Lung (tissue), 12 donors: ENCODE measurements around the gene SYT13. TPM values are rescaled to one million over a fixed set of nuclear protein-coding genes. Genes with fewer than 3 reads are reported as not detected.

Experiments
- ATAC-seq: fragments of 200-7000 bp; cut with Tn5 transposase; one replicate; pipeline ENCODE4 v1.9.1; 2020; ENCODE audit warnings: moderate number of reproducible peaks; ENCODE audit not compliant: insufficient read depth, low FRiP score
- DNase-seq, 3 donors: peaks; one replicate each; pipeline ENCODE4 v3.0.0-alpha.2; 2013 to 2017
- H3K27ac ChIP-seq, 2 donors: one replicate each; pipeline ENCODE4 v1.5.1; 2013; ENCODE audit warnings: mild to moderate bottlenecking in 2 of 2, moderate library complexity in 2 of 2, control low read depth in 1 of 2, inconsistent platforms in 1 of 2, low read depth in 1 of 2, low read length in 1 of 2
- H3K27me3 ChIP-seq, 3 donors: one replicate each; pipeline ENCODE4 v1.5.1; 2013; ENCODE audit warnings: low read length in 2 of 3; ENCODE audit not compliant: control insufficient read depth in 3 of 3, insufficient read depth in 3 of 3
- H3K36me3 ChIP-seq, 4 donors: one replicate each; pipeline ENCODE4 v1.5.1; 2013; ENCODE audit warnings: low read length in 4 of 4, mild to moderate bottlenecking in 1 of 4, moderate library complexity in 1 of 4; ENCODE audit not compliant: control insufficient read depth in 4 of 4, insufficient read depth in 4 of 4
- H3K4me1 ChIP-seq, 5 donors: one replicate each; pipeline ENCODE4 v1.5.1; 2013; ENCODE audit warnings: low read length in 5 of 5, mild to moderate bottlenecking in 2 of 5, moderate library complexity in 1 of 5; ENCODE audit not compliant: control insufficient read depth in 5 of 5, insufficient read depth in 5 of 5
- H3K4me3 ChIP-seq: one replicate; pipeline ENCODE4 v1.5.1; 2013; ENCODE audit warnings: mild to moderate bottlenecking, control low read depth, moderate library complexity
- H3K9ac ChIP-seq, 2 donors: one replicate each; pipeline ENCODE4 v1.5.1; 2013; ENCODE audit warnings: low read length in 2 of 2, control low read depth in 1 of 2; ENCODE audit not compliant: insufficient read depth in 1 of 2
- H3K9me3 ChIP-seq, 4 donors: one replicate each; pipeline ENCODE4 v1.5.1; 2013; ENCODE audit warnings: low read length in 3 of 4, mild to moderate bottlenecking in 1 of 4, moderate library complexity in 1 of 4; ENCODE audit not compliant: control insufficient read depth in 4 of 4, insufficient read depth in 3 of 4
- CTCF ChIP-seq: IDR thresholded peaks from 2 replicates; pipeline ENCODE4 v1.5.1; 2012; ENCODE audit warnings: mild to moderate bottlenecking; ENCODE audit errors: control extremely low read depth, extremely low read depth
- WGBS, 2 donors: extraction: QIAGEN DNeasy Blood & Tissue Kit; methylation state at CpG; one replicate each; pipeline ENCODE4 v1.1.7; 2013; 5-methylcytosine and 5-hydroxymethylcytosine counted together
- polyA plus RNA-seq, 2 donors: library from polyadenylated mRNA; stranded (reverse); fragments of 200-250 nt; gene quantifications; one replicate each; pipeline ENCODE4 v1.2.1, GENCODE V29; 2013
- total RNA-seq, 2 donors: library from RNA; depleted of rRNA in 1 of 2; stranded (reverse); fragments of >200 nt in 1 of 2; gene quantifications; one replicate each; pipeline ENCODE4 v1.2.1, GENCODE V29; 2014 to 2021
- donor health status: control.
- donor health status: control.
- donor health status: Bipolar disorder and iron deficiency.
- donor health status: healthy.
- donor health status: DM: yes; HTN: yes; CAD: no.

Gene SYT13
- total and polyA plus RNA-seq, 4 donors, result 0.06 to 6.2 (median 0.16) TPM

DNA sequence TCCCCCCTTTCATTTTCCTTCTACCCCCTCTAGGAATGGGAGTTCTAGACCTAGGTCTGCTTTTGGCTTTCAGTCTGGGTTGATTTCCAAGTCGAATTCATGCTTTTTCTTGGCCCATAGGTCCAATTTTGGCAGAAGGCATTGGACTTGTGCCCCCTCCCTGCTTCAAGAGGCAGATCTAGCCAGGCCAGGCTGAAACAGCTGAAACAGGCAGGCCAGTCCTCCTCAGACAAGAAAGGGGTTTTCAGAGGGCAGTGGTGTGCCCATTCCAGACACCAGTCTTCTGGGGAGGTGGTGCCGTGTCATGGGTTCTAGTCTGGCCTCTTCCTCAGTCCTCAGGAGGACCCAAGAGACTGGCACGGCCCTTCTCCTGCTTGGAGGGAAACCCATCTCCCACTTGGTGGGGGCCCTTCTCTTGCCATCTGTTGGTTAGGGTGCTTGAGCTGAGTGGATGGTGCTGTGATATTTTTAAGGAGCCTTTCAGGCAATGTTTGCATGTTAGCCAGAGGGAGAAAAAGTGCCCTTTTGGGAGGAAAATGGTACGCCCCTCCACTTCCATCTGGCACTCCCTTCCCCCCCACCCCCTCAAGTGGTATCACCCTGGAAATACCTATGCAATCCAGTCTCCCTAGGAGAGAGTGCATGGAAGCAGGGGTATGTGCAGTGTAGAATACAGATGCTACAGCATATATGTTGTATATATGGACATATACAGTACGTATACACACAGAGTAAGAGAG, 53.6 kb downstream of the SYT13 start:
- 88 to 93% methylated on average over 5 of the region's 5 CpGs for WGBS, 2 donors
- ATAC-seq, result no peak
- peaks cover 0 to 2% (median 0%) of the 10 kb centered on the region in 5 donors for H3K4me1 ChIP-seq
- H3K27ac ChIP-seq, result no peak overlapping the region
- no peaks in the 10 kb centered on the region for H3K9me3 ChIP-seq
- H3K4me3 ChIP-seq, result no peak overlapping the region
- DNase-seq, result peak in 1 of 3 donors; percentile 5
- H3K27me3 ChIP-seq, result no peaks in the 10 kb centered on the region
- H3K9ac ChIP-seq, result no peak overlapping the region
- no peak for TF ChIP-seq CTCF
- H3K36me3 ChIP-seq, result peaks cover 0 to 11% (median 6%) of the 10 kb centered on the region in 4 donors

DNA sequence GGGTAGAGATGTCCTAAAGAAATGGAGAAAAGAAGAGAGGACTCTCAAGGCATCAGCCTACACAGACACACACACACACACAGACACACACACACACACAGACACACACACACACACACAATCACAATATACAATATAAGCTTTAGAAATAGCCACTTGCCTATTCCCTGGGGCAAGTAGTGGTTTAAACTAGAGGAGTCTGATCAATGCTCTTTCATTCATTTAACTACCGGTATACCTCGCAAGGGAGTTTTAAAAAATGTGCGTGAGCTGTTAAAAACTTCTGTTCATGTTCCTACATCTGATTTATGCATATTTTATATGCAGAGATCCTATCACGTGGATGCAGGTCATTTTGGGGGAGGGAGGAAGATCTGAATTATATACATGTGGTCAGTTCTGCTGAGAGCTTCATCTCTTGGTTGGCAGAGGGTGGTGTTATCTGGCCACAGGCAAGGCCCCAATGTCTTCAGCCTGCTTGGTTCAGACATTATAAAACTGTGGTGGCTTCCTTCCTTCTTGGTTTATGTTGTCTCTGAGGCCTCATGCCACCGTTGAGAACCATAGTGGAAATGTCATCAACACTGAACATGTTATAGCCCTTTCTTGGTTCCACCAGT, 56.6 kb downstream of the SYT13 start:
- WGBS, 2 donors, result 83 to 86% methylated on average over 5 of the region's 5 CpGs
- Histone ChIP-seq H3K9ac (no peak overlapping the region), H3K4me3 (no peak overlapping the region), H3K27ac (no peak overlapping the region), H3K27me3 (no peaks in the 10 kb centered on the region), H3K9me3 (peaks cover 0 to 3% (median 0%) of the 10 kb centered on the region in 4 donors), H3K4me1 (peaks cover 0 to 2% (median 0%) of the 10 kb centered on the region in 5 donors), H3K36me3 (peaks cover 4 to 29% (median 25%) of the 10 kb centered on the region in 4 donors)
- DNase-seq (no peak), ATAC-seq (no peak)
- no peak for TF ChIP-seq CTCF

DNA sequence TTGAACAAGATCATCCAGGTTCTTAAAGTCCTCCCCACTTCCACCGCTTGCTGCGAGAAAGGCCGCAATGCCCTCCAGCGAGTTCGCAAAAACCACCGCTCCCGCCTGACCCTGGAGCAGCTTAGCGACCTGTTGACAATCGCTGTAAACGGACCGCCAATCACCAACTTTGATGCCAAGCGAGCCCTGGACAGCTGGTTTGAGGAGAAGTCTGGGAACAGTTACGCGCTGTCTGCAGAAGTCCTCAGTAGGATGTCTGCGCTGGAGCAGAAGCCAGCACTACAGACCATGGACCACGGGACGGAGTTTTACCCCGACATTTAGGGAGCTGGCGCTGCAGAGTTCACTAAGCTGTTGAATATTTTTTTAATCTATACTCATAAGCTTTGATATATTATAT, 58.3 kb downstream of the SYT13 start:
- H3K9ac ChIP-seq, result no peak overlapping the region
- H3K4me3 ChIP-seq, result no peak overlapping the region
- no peak overlapping the region for H3K27ac ChIP-seq
- no peaks in the 10 kb centered on the region for H3K4me1 ChIP-seq
- DNase-seq (no peak), ATAC-seq (no peak)
- 97% methylated on average over 19 of the region's 19 CpGs for WGBS, 2 donors
- H3K36me3 ChIP-seq, result peaks cover 7 to 34% (median 31%) of the 10 kb centered on the region in 4 donors
- H3K9me3 ChIP-seq, result peaks cover 0 to 3% (median 0%) of the 10 kb centered on the region in 4 donors
- no peaks in the 10 kb centered on the region for H3K27me3 ChIP-seq
- no peak for TF ChIP-seq CTCF
